Fibroblast of the aortic adventitia (primary cell): ENCODE results near the gene C8G. TPM values are rescaled to one million over a fixed set of nuclear protein-coding genes. Genes with fewer than 3 reads are reported as not detected.

Source experiments
- DNase-seq: peaks from one replicate; pipeline ENCODE4 v3.0.0-alpha.2; 2010; ENCODE audit warnings: low read depth
- H3K4me3 ChIP-seq: 2 replicates; pipeline ENCODE4 v1.5.1; 2011; ENCODE audit warnings: low read depth, mild to moderate bottlenecking, control low read depth, low read length, moderate library complexity
- total RNA-seq: library from RNA; depleted of rRNA; stranded (reverse); fragments of >200 nt; gene quantifications from 2 replicates; pipeline ENCODE4 v1.2.3, GENCODE V29; 2012; ENCODE audit warnings: low replicate concordance
- TF ChIP-seq, protein P1 (sequence below): IDR thresholded peaks from 2 replicates; pipeline ENCODE4 v1.5.1; 2011; ENCODE audit warnings: mild to moderate bottlenecking, low read length, control low read depth, inconsistent platforms; ENCODE audit not compliant: insufficient read depth

The C8G gene
- total RNA-seq, 1 donor = 0.36 TPM

DNA sequence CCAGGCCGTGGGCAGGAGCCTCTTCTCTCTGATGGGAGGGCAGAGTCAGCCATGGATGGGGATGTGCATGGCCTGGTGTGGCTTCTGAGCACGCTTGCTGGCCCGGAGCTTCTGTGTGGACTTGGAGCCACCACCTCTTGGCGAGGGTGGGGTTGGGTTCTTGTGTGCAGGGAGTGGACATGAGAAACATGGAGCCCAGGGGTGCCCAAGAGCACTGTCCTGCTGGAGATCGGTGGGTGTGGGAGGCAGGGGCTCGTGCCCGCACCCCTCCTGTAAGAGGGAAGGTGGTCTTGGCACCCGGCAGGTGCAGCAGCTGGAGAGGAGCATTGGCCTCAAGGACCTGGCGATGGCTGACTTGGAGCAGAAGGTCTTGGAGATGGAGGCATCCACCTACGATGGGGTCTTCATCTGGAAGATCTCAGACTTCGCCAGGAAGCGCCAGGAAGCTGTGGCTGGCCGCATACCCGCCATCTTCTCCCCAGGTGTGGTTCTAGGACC lies 24.3 kb upstream of the C8G start:
- TF ChIP-seq, protein P1, sequence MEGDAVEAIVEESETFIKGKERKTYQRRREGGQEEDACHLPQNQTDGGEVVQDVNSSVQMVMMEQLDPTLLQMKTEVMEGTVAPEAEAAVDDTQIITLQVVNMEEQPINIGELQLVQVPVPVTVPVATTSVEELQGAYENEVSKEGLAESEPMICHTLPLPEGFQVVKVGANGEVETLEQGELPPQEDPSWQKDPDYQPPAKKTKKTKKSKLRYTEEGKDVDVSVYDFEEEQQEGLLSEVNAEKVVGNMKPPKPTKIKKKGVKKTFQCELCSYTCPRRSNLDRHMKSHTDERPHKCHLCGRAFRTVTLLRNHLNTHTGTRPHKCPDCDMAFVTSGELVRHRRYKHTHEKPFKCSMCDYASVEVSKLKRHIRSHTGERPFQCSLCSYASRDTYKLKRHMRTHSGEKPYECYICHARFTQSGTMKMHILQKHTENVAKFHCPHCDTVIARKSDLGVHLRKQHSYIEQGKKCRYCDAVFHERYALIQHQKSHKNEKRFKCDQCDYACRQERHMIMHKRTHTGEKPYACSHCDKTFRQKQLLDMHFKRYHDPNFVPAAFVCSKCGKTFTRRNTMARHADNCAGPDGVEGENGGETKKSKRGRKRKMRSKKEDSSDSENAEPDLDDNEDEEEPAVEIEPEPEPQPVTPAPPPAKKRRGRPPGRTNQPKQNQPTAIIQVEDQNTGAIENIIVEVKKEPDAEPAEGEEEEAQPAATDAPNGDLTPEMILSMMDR = no peak

DNA sequence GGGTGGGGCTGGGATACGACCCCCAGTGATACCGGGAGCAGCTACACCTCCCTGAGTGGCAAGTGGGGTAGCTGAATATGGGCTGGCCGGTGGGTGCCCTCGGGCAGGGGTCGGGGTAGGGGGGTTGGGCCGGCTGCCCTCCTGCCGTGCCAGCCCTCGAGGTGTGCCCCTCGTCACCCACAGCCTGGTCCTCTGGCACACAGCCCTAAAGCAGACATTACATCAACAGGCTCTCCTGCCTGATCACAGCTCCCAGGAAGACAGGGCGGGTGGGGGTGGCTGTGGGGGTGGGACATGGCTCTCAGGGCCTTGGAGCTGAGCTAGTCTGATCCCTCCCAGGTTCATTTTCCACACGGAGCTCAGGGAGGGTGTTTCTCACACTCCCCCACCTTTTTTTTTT lies 23.7 kb upstream of the C8G start:
- no peak overlapping the region for H3K4me3 ChIP-seq
- DNase-seq = no peak
- TF ChIP-seq, protein P1 = no peak

More for the DNA sequence above, 24.3 kb upstream of the C8G start:
- H3K4me3 ChIP-seq = no peak overlapping the region
- no peak for DNase-seq

DNA sequence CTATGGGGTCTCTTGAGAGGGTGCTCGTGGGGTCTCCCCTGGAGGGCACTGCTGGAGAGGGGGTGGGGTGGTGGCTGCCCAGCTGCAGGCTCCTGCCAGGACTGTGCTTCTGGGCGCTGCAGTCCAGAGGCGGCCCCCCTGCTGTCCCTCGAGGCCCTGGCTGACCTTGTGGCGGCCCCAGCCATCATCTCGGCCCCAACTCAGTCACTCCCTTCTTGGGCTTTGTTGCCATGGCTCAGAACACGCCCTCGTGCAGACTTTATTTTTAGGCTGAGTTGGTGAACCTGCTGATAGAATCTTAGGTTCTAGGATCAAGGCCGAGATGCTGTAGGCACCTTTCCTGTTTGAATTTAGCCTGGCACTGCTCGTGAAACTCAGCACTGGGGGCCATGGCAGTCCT lies 23.3 kb upstream of the C8G start:
- TF ChIP-seq, protein P1 = no peak
- H3K4me3 ChIP-seq = no peak overlapping the region
- DNase-seq = no peak

DNA sequence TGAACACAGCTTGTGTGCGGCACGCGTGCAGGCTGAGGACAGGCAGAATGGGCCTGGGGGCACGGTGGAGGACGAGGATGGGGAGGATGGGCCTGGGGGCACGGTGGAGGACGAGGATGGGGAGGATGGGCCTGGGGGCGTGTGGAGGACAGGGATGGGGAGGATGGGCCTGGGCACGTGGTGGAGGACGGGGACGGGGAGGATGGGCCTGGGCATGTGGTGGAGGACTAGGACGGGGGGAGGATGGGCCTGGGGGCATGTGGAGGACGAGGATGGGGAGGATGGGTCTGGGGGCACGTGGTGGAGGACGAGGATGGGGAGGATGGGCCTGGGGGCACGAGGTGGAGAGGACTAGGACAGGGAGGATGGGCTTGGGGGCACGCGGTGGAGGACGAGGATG lies 22.5 kb upstream of the C8G start:
- TF ChIP-seq, protein P1 = no peak

DNA sequence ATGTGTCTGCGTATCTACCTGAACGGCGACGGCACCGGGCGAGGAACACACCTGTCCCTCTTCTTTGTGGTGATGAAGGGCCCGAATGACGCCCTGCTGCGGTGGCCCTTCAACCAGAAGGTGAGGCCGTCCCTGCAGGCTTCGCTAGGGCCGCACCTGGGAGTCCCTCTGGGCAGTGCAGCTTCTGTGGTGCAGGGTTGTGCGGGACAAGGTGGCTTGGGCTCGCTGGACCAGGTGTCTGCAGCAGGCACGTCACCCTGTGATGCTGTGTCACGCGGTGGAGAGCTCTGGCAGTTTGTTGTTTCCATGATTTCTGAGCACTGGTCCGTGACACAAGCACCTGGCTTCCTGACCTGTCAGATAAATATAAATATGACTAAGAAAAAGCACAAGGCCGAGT lies 21.2 kb upstream of the C8G start:
- no peak overlapping the region for H3K4me3 ChIP-seq
- DNase-seq = no peak
- TF ChIP-seq, protein P1 = no peak

More for the DNA sequence above, 22.5 kb upstream of the C8G start:
- no peak for DNase-seq
- H3K4me3 ChIP-seq = no peak overlapping the region

DNA sequence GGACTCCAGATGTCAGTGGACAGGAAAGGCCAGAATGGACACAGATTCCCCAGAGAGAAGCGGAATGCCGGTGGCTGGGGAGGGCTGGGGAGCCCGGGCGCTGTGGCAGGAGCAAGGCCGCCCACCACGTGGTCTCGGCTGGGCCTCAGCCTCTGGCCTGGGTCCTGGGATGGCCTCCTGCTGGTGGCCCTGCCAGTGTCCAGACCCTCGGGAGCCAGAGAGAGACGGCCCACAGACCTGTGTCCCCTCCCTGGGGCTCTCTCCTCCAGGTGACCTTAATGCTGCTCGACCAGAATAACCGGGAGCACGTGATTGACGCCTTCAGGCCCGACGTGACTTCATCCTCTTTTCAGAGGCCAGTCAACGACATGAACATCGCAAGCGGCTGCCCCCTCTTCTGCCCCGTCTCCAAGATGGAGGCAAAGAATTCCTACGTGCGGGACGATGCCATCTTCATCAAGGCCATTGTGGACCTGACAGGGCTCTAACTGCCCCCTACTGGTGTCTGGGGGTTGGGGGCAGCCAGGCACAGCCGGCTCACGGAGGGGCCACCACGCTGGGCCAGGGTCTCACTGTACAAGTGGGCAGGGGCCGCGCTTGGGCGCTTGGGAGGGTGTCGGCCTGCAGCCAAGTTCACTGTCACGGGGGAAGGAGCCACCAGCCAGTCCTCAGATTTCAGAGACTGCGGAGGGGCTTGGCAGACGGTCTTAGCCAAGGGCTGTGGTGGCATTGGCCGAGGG lies 19.5 kb upstream of the C8G start:
- H3K4me3 ChIP-seq = no peak overlapping the region
- TF ChIP-seq, protein P1 = no peak
- DNase-seq = no peak
